ENCODE data around the gene SERPINH1. TPM values are rescaled to one million over a fixed set of nuclear protein-coding genes. Genes with fewer than 3 reads are reported as not detected.

SERPINH1 gene
- total and polyA plus RNA-seq, 5 donors = 50.5 to 109 (median 65.6) TPM

DNA sequence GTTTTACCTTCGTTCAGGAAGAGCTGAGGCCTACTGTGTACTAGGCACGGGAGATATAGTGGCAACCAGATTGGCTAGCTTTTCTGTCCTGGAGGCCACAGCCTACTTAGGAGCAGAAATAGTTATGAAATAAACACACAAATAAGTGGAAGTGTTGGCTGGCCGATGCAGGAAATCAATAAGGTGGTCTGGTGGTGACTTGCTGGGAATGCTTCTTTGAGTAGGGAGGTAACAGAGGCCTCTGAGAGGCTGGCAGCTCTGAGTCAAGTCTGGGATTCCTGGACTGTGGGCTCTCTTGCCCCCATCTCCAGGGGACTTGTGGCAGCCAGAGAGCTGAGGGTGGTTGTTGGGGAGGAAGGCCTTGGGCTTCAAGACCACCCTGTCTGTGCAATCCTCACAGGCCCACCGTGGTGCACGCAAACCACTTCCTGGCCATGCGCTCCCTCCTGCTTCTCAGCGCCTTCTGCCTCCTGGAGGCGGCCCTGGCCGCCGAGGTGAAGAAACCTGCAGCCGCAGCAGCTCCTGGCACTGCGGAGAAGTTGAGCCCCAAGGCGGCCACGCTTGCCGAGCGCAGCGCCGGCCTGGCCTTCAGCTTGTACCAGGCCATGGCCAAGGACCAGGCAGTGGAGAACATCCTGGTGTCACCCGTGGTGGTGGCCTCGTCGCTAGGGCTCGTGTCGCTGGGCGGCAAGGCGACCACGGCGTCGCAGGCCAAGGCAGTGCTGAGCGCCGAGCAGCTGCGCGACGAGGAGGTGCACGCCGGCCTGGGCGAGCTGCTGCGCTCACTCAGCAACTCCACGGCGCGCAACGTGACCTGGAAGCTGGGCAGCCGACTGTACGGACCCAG is 4.1 kb downstream of the SERPINH1 start:
- Histone ChIP-seq H3K27me3 (ENCODE audit: control insufficient read depth, insufficient read depth) (no peaks in the 10 kb centered on the region), H3K27ac (ENCODE audit: low read length) (peak overlapping the region; percentile 100), H3K4me3 (ENCODE audit: low read length) (no peak overlapping the region), H3K4me1 (ENCODE audit: control insufficient read depth, insufficient read depth, low read length) (peaks cover 20% of the 10 kb centered on the region), H3K9me3 (ENCODE audit: control insufficient read depth, low read length) (no peaks in the 10 kb centered on the region)
- 76% methylated on average over 43 of the region's 43 CpGs for WGBS
- DNase-seq (peak in 1 of 3 donors; percentile 53), ATAC-seq (no peak)
- intact Hi-C loops (cut with DNase I) = no loop called here

DNA sequence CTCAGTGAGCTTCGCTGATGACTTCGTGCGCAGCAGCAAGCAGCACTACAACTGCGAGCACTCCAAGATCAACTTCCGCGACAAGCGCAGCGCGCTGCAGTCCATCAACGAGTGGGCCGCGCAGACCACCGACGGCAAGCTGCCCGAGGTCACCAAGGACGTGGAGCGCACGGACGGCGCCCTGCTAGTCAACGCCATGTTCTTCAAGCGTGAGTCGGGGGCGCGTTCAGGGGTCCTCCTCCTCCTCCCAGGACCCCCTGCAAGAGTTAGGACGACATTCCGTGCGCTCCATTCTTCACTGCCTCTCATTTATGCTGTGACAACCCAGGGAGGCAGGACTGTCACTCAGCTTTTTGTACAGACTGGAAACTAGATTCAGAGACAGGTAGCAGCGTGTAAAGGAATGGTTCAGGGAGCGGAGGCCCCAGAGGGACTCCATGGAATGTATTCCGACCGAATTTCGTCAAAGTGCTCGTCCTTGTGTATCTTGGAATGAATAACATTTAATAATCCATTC is 4.8 kb downstream of the SERPINH1 start:
- no peak overlapping the region for H3K27ac ChIP-seq (ENCODE audit: low read length)
- no peaks in the 10 kb centered on the region for H3K9me3 ChIP-seq (ENCODE audit: control insufficient read depth, low read length)
- DNase-seq (peak in 1 of 3 donors; percentile 68), ATAC-seq (no peak)
- intact Hi-C loops (cut with DNase I) = no loop called here
- no peak overlapping the region for H3K4me3 ChIP-seq (ENCODE audit: low read length)
- H3K27me3 ChIP-seq (ENCODE audit: control insufficient read depth, insufficient read depth) = no peaks in the 10 kb centered on the region
- 83% methylated on average over 34 of the region's 34 CpGs for WGBS
- H3K4me1 ChIP-seq (ENCODE audit: control insufficient read depth, insufficient read depth, low read length) = peaks cover 17% of the 10 kb centered on the region

DNA sequence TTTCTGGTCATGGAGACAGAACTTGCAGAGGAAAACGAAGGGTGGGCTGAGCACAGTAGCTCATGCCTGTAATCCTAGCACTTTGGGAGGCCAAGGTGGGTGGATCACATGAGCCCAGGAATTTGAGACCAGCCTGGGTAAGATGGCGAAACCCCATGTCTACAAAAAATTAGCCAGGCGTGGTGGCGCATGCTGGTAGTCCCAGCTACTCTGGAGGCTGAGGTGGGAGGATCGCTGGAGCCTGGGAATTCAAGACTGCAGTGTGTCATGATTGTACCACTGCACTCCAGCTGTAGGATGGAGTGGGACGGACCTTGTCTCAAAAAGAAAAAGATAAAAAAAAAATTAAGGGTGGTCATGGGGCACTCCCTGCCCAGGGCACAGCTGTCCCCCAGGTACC is 5.9 kb downstream of the SERPINH1 start:
- Histone ChIP-seq H3K27me3 (ENCODE audit: control insufficient read depth, insufficient read depth) (no peaks in the 10 kb centered on the region), H3K4me1 (ENCODE audit: control insufficient read depth, insufficient read depth, low read length) (peaks cover 17% of the 10 kb centered on the region), H3K27ac (ENCODE audit: low read length) (no peak overlapping the region), H3K9me3 (ENCODE audit: control insufficient read depth, low read length) (no peaks in the 10 kb centered on the region), H3K4me3 (ENCODE audit: low read length) (no peak overlapping the region)
- WGBS = 85% methylated on average over 6 of the region's 6 CpGs
- peak in 1 of 3 donors; percentile 30 for DNase-seq
- intact Hi-C loops (cut with DNase I) = no loop called here
- no peak for ATAC-seq

DNA sequence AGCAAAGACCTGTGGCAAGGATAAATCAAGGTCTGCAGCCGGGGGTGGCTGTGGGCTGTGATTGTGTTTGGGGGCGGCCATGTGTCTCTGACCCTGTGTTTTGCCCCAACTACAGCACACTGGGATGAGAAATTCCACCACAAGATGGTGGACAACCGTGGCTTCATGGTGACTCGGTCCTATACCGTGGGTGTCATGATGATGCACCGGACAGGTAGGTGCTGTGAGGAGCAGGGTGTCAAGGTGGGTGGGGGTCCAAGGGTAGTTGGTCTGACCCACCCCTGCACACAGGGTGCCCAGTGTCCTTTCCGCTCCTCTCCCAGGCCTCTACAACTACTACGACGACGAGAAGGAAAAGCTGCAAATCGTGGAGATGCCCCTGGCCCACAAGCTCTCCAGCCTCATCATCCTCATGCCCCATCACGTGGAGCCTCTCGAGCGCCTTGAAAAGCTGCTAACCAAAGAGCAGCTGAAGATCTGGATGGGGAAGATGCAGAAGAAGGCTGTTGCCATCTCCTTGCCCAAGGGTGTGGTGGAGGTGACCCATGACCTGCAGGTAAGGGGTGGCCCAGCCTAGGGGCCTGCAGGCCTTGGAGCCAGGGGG is 6.7 kb downstream of the SERPINH1 start:
- ATAC-seq (no peak), DNase-seq (peak in 1 of 3 donors; percentile 21)
- Histone ChIP-seq H3K4me3 (ENCODE audit: low read length) (no peak overlapping the region), H3K27ac (ENCODE audit: low read length) (no peak overlapping the region), H3K9me3 (ENCODE audit: control insufficient read depth, low read length) (no peaks in the 10 kb centered on the region), H3K27me3 (ENCODE audit: control insufficient read depth, insufficient read depth) (no peaks in the 10 kb centered on the region), H3K4me1 (ENCODE audit: control insufficient read depth, insufficient read depth, low read length) (peaks cover 17% of the 10 kb centered on the region)
- intact Hi-C loops (cut with DNase I) = no loop called here
- WGBS = 79% methylated on average over 14 of the region's 14 CpGs

DNA sequence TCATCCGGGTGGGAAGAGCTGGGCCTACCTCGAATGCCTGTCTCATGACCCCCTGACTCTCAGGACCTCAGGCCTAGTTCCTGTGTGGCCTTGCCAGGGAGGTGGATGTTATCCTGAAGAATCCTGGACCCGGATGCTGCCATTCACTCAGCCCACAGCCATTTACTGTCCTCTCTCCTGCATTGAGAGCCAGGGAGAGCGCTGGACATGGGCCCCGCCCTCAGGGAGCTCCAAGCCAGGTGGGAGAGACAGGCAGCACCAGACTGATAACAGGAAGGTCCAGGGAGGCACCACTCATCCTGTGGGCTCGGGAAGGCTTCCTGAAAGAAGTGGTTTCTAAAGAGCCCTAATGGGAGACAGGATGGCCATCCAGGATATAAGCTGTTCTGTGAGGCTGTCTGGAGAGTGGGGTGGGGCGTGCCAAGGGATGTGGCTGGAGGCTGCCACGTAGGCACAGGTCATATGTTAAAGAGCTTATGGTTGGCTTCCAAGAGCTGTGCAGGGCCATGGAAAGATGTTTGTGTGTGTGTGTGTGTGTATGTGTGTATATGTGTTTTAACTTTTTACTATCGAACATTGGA is 8.6 kb downstream of the SERPINH1 start:
- 56% methylated on average over 9 of the region's 9 CpGs for WGBS
- Histone ChIP-seq H3K4me1 (ENCODE audit: control insufficient read depth, insufficient read depth, low read length) (peaks cover 6% of the 10 kb centered on the region), H3K27me3 (ENCODE audit: control insufficient read depth, insufficient read depth) (no peaks in the 10 kb centered on the region), H3K27ac (ENCODE audit: low read length) (peak overlapping the region; percentile 34), H3K9me3 (ENCODE audit: control insufficient read depth, low read length) (no peaks in the 10 kb centered on the region), H3K4me3 (ENCODE audit: low read length) (no peak overlapping the region)
- intact Hi-C loops (cut with DNase I) = no loop called here
- DNase-seq (peak in 1 of 3 donors; percentile 24), ATAC-seq (no peak)

DNA sequence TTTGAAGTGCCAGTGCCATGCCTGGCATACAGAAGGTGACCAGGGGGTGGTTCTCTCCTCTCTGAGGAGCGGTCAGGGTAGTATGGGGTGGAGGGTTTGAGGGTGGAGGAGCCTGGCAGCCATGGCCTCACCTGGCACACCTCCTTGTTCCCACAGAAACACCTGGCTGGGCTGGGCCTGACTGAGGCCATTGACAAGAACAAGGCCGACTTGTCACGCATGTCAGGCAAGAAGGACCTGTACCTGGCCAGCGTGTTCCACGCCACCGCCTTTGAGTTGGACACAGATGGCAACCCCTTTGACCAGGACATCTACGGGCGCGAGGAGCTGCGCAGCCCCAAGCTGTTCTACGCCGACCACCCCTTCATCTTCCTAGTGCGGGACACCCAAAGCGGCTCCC is 9.6 kb downstream of the SERPINH1 start:
- Histone ChIP-seq H3K27me3 (ENCODE audit: control insufficient read depth, insufficient read depth) (no peaks in the 10 kb centered on the region), H3K4me3 (ENCODE audit: low read length) (no peak overlapping the region), H3K9me3 (ENCODE audit: control insufficient read depth, low read length) (no peaks in the 10 kb centered on the region), H3K27ac (ENCODE audit: low read length) (no peak overlapping the region), H3K4me1 (ENCODE audit: control insufficient read depth, insufficient read depth, low read length) (no peaks in the 10 kb centered on the region)
- intact Hi-C loops (cut with DNase I) = no loop called here
- ATAC-seq (no peak), DNase-seq (peak in 1 of 3 donors; percentile 42)
- 95% methylated on average over 14 of the region's 14 CpGs for WGBS

DNA sequence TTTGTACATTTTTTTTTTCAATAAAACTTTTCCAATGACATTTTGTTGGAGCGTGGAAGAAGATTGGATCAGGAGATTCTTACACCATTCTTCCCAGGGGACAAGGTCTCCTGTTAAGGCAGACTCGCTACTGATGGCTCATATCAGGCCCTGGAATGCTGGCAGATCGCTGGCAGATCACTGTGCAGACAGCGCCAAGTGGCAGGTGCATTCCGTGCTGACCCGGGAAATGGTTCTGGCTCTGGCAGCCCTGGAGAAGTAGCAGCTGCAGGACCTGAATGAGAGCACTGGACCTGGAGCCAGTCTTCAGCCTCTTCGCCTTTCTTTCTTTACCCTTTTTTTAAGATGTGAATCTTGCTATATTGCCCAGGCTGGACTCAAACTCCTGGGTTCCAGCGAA is 10.7 kb downstream of the SERPINH1 start:
- H3K9me3 ChIP-seq (ENCODE audit: control insufficient read depth, low read length) = no peaks in the 10 kb centered on the region
- no peak overlapping the region for H3K4me3 ChIP-seq (ENCODE audit: low read length)
- peak in 1 of 2 donors; percentile 28 for ATAC-seq
- no peaks in the 10 kb centered on the region for H3K4me1 ChIP-seq (ENCODE audit: control insufficient read depth, insufficient read depth, low read length)
- 46% methylated on average over 8 of the region's 8 CpGs for WGBS
- intact Hi-C loops (cut with DNase I) = no loop called here
- no peak for DNase-seq
- H3K27ac ChIP-seq (ENCODE audit: low read length) = no peak overlapping the region
- H3K27me3 ChIP-seq (ENCODE audit: control insufficient read depth, insufficient read depth) = no peaks in the 10 kb centered on the region

DNA sequence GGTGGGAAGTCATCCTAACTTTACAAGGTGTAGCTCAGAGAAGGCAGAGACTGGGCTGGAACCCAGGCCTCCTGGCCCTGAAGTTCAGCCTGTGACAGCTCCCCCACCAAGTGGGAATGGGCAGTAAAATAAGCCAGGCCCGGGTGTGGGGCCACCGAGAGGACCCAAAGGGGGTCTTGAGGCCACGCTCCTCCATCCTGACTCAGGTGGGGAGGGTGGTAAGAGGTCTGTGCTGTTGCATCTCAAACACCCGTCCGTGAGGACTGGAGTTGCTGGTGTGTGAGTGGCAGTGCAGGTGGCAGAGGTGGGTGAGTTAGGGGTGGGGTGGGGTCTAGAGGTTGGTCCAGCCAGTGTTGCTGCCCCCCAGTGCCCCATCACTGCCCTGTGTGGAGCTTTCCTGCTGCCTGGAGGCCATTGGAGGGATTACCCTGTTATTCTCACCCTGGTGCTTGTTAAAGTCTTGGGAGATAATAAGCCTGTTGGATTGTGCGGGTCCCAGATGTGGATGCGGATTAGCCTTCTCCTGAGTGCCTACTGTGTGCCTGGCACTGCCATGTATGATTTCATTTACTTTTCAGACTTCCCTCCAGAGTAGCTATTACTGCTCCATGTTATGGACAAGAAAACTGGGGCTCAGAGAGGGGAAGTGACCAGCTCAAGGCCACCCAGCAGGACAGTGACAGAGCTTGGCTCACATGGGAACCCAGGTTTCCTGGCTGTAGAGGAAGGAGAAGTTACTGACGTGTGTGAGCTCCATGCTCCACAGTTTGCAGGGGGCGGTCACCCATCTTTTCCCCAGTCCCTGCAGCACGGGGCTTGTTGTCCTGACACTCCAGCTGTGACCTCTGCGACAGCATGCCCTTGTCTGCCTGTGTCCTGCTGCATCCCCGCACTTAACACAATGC is 12.9 kb downstream of the SERPINH1 start:
- intact Hi-C loops (cut with DNase I) = no loop called here
- 68% methylated on average over 12 of the region's 12 CpGs for WGBS
- peak in 1 of 2 donors; percentile 22 for ATAC-seq

DNA sequence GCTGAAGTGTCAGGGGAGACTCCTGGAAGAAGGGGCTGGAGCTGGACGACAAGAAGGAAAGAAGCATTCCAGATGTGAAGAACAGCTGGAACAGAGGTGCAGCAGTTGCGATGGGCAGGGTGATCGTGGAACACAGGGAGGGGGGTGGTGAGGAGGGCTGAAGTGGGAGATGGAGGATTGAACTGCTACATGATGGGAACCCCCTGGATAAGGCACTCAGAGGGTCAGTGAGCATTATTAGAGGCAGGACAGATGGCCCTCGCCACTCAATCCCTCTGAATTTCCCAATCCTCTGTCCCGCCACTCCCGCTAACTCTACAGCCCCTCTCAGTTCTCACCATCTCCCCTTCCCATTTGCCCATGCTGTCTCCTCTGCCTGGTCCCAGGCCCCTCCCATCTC is 14.0 kb downstream of the SERPINH1 start:
- DNase-seq (no peak), ATAC-seq (peak in 1 of 2 donors; percentile 3)
- Histone ChIP-seq H3K9me3 (ENCODE audit: control insufficient read depth, low read length) (no peaks in the 10 kb centered on the region), H3K27ac (ENCODE audit: low read length) (no peak overlapping the region), H3K27me3 (ENCODE audit: control insufficient read depth, insufficient read depth) (no peaks in the 10 kb centered on the region), H3K4me3 (ENCODE audit: low read length) (no peak overlapping the region), H3K4me1 (ENCODE audit: control insufficient read depth, insufficient read depth, low read length) (no peaks in the 10 kb centered on the region)
- intact Hi-C loops (cut with DNase I) = loop anchor here in 1 of 4 donors (2.0 kb wide), 1 partner anchor 27 kb away; no protein-coding TSS in a partner anchor
- 78% methylated on average over 6 of the region's 6 CpGs for WGBS

More for the DNA sequence above, 12.9 kb downstream of the SERPINH1 start:
- no peaks in the 10 kb centered on the region for H3K4me1 ChIP-seq (ENCODE audit: control insufficient read depth, insufficient read depth, low read length)
- H3K4me3 ChIP-seq (ENCODE audit: low read length) = no peak overlapping the region
- no peaks in the 10 kb centered on the region for H3K9me3 ChIP-seq (ENCODE audit: control insufficient read depth, low read length)
- H3K27me3 ChIP-seq (ENCODE audit: control insufficient read depth, insufficient read depth) = no peaks in the 10 kb centered on the region
- no peak overlapping the region for H3K27ac ChIP-seq (ENCODE audit: low read length)
- DNase-seq = no peak

DNA sequence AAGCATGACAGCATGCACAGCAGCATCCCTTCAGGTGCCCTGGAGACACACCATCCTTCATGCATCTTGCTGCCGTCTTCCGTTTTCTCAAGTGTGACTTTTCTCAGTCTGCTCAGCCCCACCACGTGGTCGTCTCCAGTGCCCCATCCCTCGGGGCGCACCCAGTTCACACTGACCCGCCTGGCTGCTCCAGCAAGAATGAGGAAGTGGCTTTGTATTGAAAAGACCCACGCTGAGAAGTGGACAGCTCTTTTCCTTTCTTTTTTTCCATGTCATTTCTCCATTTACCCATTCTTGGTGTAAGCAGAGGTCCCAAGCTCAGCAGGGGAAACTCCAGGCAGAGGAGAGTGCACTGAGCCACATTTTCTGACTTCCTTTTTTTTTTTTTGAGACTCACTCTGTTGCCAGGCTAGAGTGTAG is 14.5 kb downstream of the SERPINH1 start:
- H3K27ac ChIP-seq (ENCODE audit: low read length) = no peak overlapping the region
- no peak overlapping the region for H3K4me3 ChIP-seq (ENCODE audit: low read length)
- no peaks in the 10 kb centered on the region for H3K9me3 ChIP-seq (ENCODE audit: control insufficient read depth, low read length)
- peak; percentile 61 to 85 (median 82) for DNase-seq
- 13% methylated on average over 8 of the region's 8 CpGs for WGBS
- ATAC-seq = peak; percentile 38 to 41
- intact Hi-C loops (cut with DNase I) = loop anchor here in 1 of 4 donors (2.0 kb wide), 1 partner anchor 28 kb away; no protein-coding TSS in a partner anchor
- H3K27me3 ChIP-seq (ENCODE audit: control insufficient read depth, insufficient read depth) = no peaks in the 10 kb centered on the region
- H3K4me1 ChIP-seq (ENCODE audit: control insufficient read depth, insufficient read depth, low read length) = no peaks in the 10 kb centered on the region

Data from right cardiac atrium (tissue), 5 donors.